ENCODE results near the gene TPCN2. TPM values are rescaled to one million over a fixed set of nuclear protein-coding genes. Genes with fewer than 3 reads are reported as not detected.

Gene TPCN2
- total and polyA plus RNA-seq, 3 experiments from 2014 or later, result 4.0 to 12.9 (median 12.3) TPM

DNA sequence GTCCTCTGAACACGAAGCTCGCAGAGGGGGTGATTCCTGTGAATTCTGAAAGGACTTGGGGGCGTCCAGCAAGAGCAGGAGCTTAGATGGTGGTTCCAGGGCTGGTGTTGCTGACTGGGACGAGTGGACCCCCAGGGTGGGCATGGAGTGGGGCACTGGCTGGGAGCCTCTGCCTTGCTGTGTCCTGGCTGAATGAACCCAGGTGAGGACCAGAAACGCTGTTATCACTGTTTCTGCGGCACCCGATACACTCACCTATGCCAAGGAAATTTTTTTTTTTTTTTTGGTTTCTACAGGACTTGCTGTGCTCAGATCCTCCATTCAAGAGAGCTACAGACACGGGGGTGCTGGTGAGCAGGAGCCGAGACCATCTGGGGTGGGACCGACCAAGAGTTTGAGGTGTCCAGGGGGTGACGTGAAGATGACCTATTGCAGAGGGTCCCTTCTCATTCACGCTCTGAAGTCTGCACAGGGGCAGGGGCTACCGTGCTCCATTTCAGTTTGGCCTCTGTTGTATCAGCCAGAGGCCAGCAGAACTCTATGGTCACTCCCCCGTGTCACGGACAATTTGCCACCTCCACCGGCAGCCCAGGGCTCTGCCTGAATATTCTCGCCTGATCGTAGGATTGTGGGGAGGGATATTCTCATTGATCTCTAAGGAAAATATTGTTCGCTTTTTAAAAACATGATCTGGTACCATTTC, 110.6 kb downstream of the TPCN2 start:
- no peaks in the 10 kb centered on the region for H3K27me3 ChIP-seq (ENCODE audit: insufficient read depth, low read length, poor library complexity, severe bottlenecking)
- H3K36me3 ChIP-seq (ENCODE audit: insufficient read depth, low read length), result no peaks in the 10 kb centered on the region
- Mint-ChIP-seq H3K4me3 (no peak overlapping the region), H3K27me3 (peaks cover 14 to 23% of the 10 kb centered on the region in 2 donors), H3K9me3 (peaks cover 0 to 10% (median 8%) of the 10 kb centered on the region in 5 donors), H3K4me1 (no peaks in the 10 kb centered on the region), H3K27ac (no peak overlapping the region), H3K36me3 (no peaks in the 10 kb centered on the region)
- DNase-seq, result peak in 1 of 5 donors; percentile 6
- H3K9me3 ChIP-seq (ENCODE audit: low read length), result no peaks in the 10 kb centered on the region
- no peak overlapping the region for H3K27ac ChIP-seq (ENCODE audit: low read depth, low read length)
- CTCF ChIA-PET, result no interaction called here
- POLR2A ChIA-PET, result no interaction called here
- no peaks in the 10 kb centered on the region for H3K4me1 ChIP-seq (ENCODE audit: insufficient read depth, low read length)
- H3K4me3 ChIP-seq (ENCODE audit: low read length), result no peak overlapping the region

GRCh38 chr11:69160296-69161116, 111.8 kb downstream of the TPCN2 start:
- peak in 1 of 5 donors; percentile 24 for DNase-seq
- Histone ChIP-seq H3K36me3 (ENCODE audit: insufficient read depth, low read length) (no peaks in the 10 kb centered on the region), H3K9me3 (ENCODE audit: low read length) (no peaks in the 10 kb centered on the region), H3K4me3 (ENCODE audit: low read length) (no peak overlapping the region), H3K27ac (ENCODE audit: low read depth, low read length) (no peak overlapping the region), H3K4me1 (ENCODE audit: insufficient read depth, low read length) (no peaks in the 10 kb centered on the region), H3K27me3 (ENCODE audit: insufficient read depth, low read length, poor library complexity, severe bottlenecking) (no peaks in the 10 kb centered on the region)
- no peaks in the 10 kb centered on the region for H3K36me3 Mint-ChIP-seq
- ChIA-PET CTCF (no interaction called here), POLR2A (no interaction called here)
- no peaks in the 10 kb centered on the region for H3K4me1 Mint-ChIP-seq
- no peak overlapping the region for H3K4me3 Mint-ChIP-seq
- H3K9me3 Mint-ChIP-seq, result peaks cover 0 to 10% (median 8%) of the 10 kb centered on the region in 5 donors
- no peak overlapping the region for H3K27ac Mint-ChIP-seq
- peaks cover 19 to 28% of the 10 kb centered on the region in 2 donors for H3K27me3 Mint-ChIP-seq

DNA sequence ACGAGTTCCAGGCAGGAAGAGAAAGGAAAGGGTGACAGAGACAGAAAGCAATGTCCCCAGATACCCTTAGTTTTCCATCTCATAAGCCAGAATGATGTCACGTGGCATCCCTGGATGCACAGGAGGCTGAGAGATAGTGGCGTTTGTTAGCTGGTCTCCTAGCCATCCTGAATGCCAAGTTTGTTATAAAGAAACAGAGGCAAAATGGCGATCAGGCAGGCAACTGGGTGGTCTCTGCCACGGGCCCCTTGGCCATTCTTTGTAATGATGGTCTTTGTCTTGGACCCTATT, 112.3 kb downstream of the TPCN2 start:
- H3K9me3 Mint-ChIP-seq, result peaks cover 0 to 10% (median 8%) of the 10 kb centered on the region in 5 donors
- Histone ChIP-seq H3K27me3 (ENCODE audit: insufficient read depth, low read length, poor library complexity, severe bottlenecking) (no peaks in the 10 kb centered on the region), H3K4me1 (ENCODE audit: insufficient read depth, low read length) (no peaks in the 10 kb centered on the region), H3K27ac (ENCODE audit: low read depth, low read length) (no peak overlapping the region), H3K9me3 (ENCODE audit: low read length) (no peaks in the 10 kb centered on the region), H3K36me3 (ENCODE audit: insufficient read depth, low read length) (no peaks in the 10 kb centered on the region), H3K4me3 (ENCODE audit: low read length) (no peak overlapping the region)
- peaks cover 19 to 25% of the 10 kb centered on the region in 2 donors for H3K27me3 Mint-ChIP-seq
- no peak overlapping the region for H3K4me3 Mint-ChIP-seq
- POLR2A ChIA-PET, result no interaction called here
- no peaks in the 10 kb centered on the region for H3K4me1 Mint-ChIP-seq
- no peak for DNase-seq
- no peak overlapping the region for H3K27ac Mint-ChIP-seq
- H3K36me3 Mint-ChIP-seq, result no peaks in the 10 kb centered on the region
- CTCF ChIA-PET, result no interaction called here

- Histone ChIP-seq H3K36me3 (ENCODE audit: insufficient read depth, low read length) (no peaks in the 10 kb centered on the region), H3K27ac (ENCODE audit: low read depth, low read length) (no peak overlapping the region), H3K27me3 (ENCODE audit: insufficient read depth, low read length, poor library complexity, severe bottlenecking) (no peaks in the 10 kb centered on the region), H3K4me3 (ENCODE audit: low read length) (no peak overlapping the region), H3K4me1 (ENCODE audit: insufficient read depth, low read length) (no peaks in the 10 kb centered on the region), H3K9me3 (ENCODE audit: low read length) (no peaks in the 10 kb centered on the region)
- ChIA-PET CTCF (no interaction called here), POLR2A (no interaction called here)
- Mint-ChIP-seq H3K4me3 (no peak overlapping the region), H3K4me1 (peaks cover 0 to 4% (median 0%) of the 10 kb centered on the region in 3 donors), H3K36me3 (no peaks in the 10 kb centered on the region), H3K9me3 (peaks cover 0 to 10% (median 8%) of the 10 kb centered on the region in 5 donors), H3K27me3 (peaks cover 13 to 21% of the 10 kb centered on the region in 2 donors), H3K27ac (no peak overlapping the region)
- no peak for DNase-seq
These were observed 113.8 kb downstream of the TPCN2 start for GRCh38 chr11:69162505-69162904.

DNA sequence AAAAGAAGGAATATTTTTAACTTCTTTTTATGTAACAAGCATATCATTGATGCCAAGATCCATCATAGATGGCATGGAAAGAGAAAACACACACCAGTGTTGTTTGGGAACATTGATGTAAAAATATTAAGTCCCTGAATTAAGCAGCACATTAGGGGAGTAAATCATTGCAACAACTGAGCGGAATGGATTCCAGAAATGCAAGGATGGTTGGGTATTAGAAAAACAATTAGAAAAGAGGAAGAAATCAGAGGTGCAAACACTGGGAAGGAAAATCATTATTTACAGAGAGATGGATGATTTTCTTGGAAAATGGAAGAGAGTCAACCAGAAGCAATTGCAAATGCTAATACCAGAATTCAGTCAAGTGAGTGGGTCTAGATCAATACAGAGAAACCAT, 115.1 kb downstream of the TPCN2 start:
- H3K4me1 ChIP-seq (ENCODE audit: insufficient read depth, low read length), result no peaks in the 10 kb centered on the region
- no peak overlapping the region for H3K27ac Mint-ChIP-seq
- no peak overlapping the region for H3K27ac ChIP-seq (ENCODE audit: low read depth, low read length)
- H3K4me3 Mint-ChIP-seq, result no peak overlapping the region
- ChIA-PET POLR2A (no interaction called here), CTCF (no interaction called here)
- no peaks in the 10 kb centered on the region for H3K9me3 ChIP-seq (ENCODE audit: low read length)
- no peaks in the 10 kb centered on the region for H3K36me3 ChIP-seq (ENCODE audit: insufficient read depth, low read length)
- peaks cover 0 to 10% (median 8%) of the 10 kb centered on the region in 5 donors for H3K9me3 Mint-ChIP-seq
- no peaks in the 10 kb centered on the region for H3K36me3 Mint-ChIP-seq
- no peak overlapping the region for H3K4me3 ChIP-seq (ENCODE audit: low read length)
- no peaks in the 10 kb centered on the region for H3K27me3 ChIP-seq (ENCODE audit: insufficient read depth, low read length, poor library complexity, severe bottlenecking)
- peaks cover 0 to 4% (median 0%) of the 10 kb centered on the region in 3 donors for H3K4me1 Mint-ChIP-seq
- H3K27me3 Mint-ChIP-seq, result peaks cover 11 to 25% of the 10 kb centered on the region in 2 donors
- DNase-seq, result no peak

- H3K4me1 Mint-ChIP-seq, result peaks cover 0 to 4% (median 0%) of the 10 kb centered on the region in 3 donors
- Histone ChIP-seq H3K27ac (ENCODE audit: low read depth, low read length) (no peak overlapping the region), H3K9me3 (ENCODE audit: low read length) (no peaks in the 10 kb centered on the region), H3K27me3 (ENCODE audit: insufficient read depth, low read length, poor library complexity, severe bottlenecking) (no peaks in the 10 kb centered on the region), H3K4me3 (ENCODE audit: low read length) (no peak overlapping the region), H3K4me1 (ENCODE audit: insufficient read depth, low read length) (no peaks in the 10 kb centered on the region), H3K36me3 (ENCODE audit: insufficient read depth, low read length) (no peaks in the 10 kb centered on the region)
- H3K4me3 Mint-ChIP-seq, result no peak overlapping the region
- DNase-seq, result peak in 1 of 5 donors; percentile 8
- ChIA-PET CTCF (no interaction called here), POLR2A (no interaction called here)
- no peaks in the 10 kb centered on the region for H3K36me3 Mint-ChIP-seq
- no peak overlapping the region for H3K27ac Mint-ChIP-seq
- peaks cover 11 to 25% of the 10 kb centered on the region in 2 donors for H3K27me3 Mint-ChIP-seq
- peaks cover 0 to 10% (median 8%) of the 10 kb centered on the region in 5 donors for H3K9me3 Mint-ChIP-seq
These were observed 116.1 kb downstream of the TPCN2 start for GRCh38 chr11:69164824-69165223.

DNA sequence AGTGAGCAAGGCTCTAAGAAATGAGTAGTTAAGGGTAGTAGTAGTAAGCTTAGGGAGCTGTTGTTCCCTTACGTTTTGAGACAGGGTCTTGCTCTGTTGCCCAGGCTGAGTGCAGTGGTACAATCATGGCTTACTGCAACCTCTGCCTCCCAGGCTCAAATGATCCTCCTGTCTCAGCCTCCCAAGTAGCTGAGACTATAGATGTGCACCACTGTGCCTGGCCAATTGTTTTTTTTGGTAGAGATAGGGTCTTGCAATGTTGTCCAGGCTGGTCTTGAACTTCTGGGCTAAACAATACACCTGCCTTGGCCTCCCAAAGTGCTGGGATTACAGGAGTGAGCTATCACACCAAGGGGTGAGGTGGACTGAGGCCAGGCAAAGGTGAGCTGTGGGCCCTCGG, 117.0 kb downstream of the TPCN2 start:
- DNase-seq, result no peak
- Mint-ChIP-seq H3K36me3 (no peaks in the 10 kb centered on the region), H3K9me3 (peaks cover 0 to 10% (median 8%) of the 10 kb centered on the region in 5 donors), H3K27ac (no peak overlapping the region), H3K4me3 (no peak overlapping the region), H3K27me3 (peaks cover 11 to 24% of the 10 kb centered on the region in 2 donors), H3K4me1 (peaks cover 0 to 4% (median 0%) of the 10 kb centered on the region in 3 donors)
- H3K36me3 ChIP-seq (ENCODE audit: insufficient read depth, low read length), result no peaks in the 10 kb centered on the region
- H3K4me1 ChIP-seq (ENCODE audit: insufficient read depth, low read length), result no peaks in the 10 kb centered on the region
- no peaks in the 10 kb centered on the region for H3K9me3 ChIP-seq (ENCODE audit: low read length)
- no peak overlapping the region for H3K4me3 ChIP-seq (ENCODE audit: low read length)
- no peaks in the 10 kb centered on the region for H3K27me3 ChIP-seq (ENCODE audit: insufficient read depth, low read length, poor library complexity, severe bottlenecking)
- POLR2A ChIA-PET, result no interaction called here
- CTCF ChIA-PET, result no interaction called here
- H3K27ac ChIP-seq (ENCODE audit: low read depth, low read length), result no peak overlapping the region

GRCh38 chr11:69166218-69167115, 117.7 kb downstream of the TPCN2 start:
- no peak overlapping the region for H3K4me3 Mint-ChIP-seq
- H3K27ac ChIP-seq (ENCODE audit: low read depth, low read length), result no peak overlapping the region
- peaks cover 11 to 24% of the 10 kb centered on the region in 2 donors for H3K27me3 Mint-ChIP-seq
- no peaks in the 10 kb centered on the region for H3K36me3 Mint-ChIP-seq
- H3K4me3 ChIP-seq (ENCODE audit: low read length), result no peak overlapping the region
- peaks cover 0 to 10% (median 8%) of the 10 kb centered on the region in 5 donors for H3K9me3 Mint-ChIP-seq
- ChIA-PET POLR2A (no interaction called here), CTCF (no interaction called here)
- H3K27ac Mint-ChIP-seq, result no peak overlapping the region
- peaks cover 0 to 4% (median 0%) of the 10 kb centered on the region in 3 donors for H3K4me1 Mint-ChIP-seq
- no peaks in the 10 kb centered on the region for H3K4me1 ChIP-seq (ENCODE audit: insufficient read depth, low read length)
- H3K27me3 ChIP-seq (ENCODE audit: insufficient read depth, low read length, poor library complexity, severe bottlenecking), result no peaks in the 10 kb centered on the region
- no peaks in the 10 kb centered on the region for H3K9me3 ChIP-seq (ENCODE audit: low read length)
- H3K36me3 ChIP-seq (ENCODE audit: insufficient read depth, low read length), result no peaks in the 10 kb centered on the region
- peak in 1 of 5 donors; percentile 39 for DNase-seq
